GM12891 (cell line): Measurements from ENCODE around the gene ACTC1.

Experiments used
- POLR2A ChIP-seq: IDR thresholded peaks from 2 replicates; pipeline ENCODE4 v1.6.1; 2011; ENCODE audit warnings: low read depth, low read length, control low read depth
- POLR2AphosphoS5 ChIP-seq: IDR thresholded peaks from 2 replicates; pipeline ENCODE4 v1.6.1; 2011; ENCODE audit warnings: low read depth, low read length, control low read depth
- POU2F2 ChIP-seq: IDR thresholded peaks from 2 replicates; pipeline ENCODE4 v1.6.1; 2011; ENCODE audit warnings: low read depth, mild to moderate bottlenecking, control low read depth, low read length, moderate library complexity
- SPI1 ChIP-seq: IDR thresholded peaks from 2 replicates; pipeline ENCODE4 v1.6.1; 2011; ENCODE audit warnings: low read depth, low read length, control low read depth
- TAF1 ChIP-seq: IDR thresholded peaks from 2 replicates; pipeline ENCODE4 v1.6.1; 2011; ENCODE audit warnings: low read depth, low read length, control low read depth

GRCh38 chr15:34795267-34796081 lies at the start of gene ACTC1:
- no peak for TF ChIP-seq POLR2A
- no peak for TF ChIP-seq POLR2AphosphoS5
- TF ChIP-seq POU2F2: no peak
- no peak for TF ChIP-seq TAF1
- TF ChIP-seq SPI1: no peak
